Measurements from ENCODE around the gene RUSC2. TPM values are rescaled to one million over a fixed set of nuclear protein-coding genes. Genes with fewer than 3 reads are reported as not detected.
"Not testable (repeated sequence)": the region's sequence is repeated elsewhere in the genome, so short reads cannot be mapped to it uniquely, and the experiment has no call there.

Gene RUSC2
- total RNA-seq, 1 donor from 2014 or later, result 29.8 TPM

GRCh38 chr9:35523556-35523955 is 33.6 kb downstream of the RUSC2 start:
- not testable (repeated sequence) for DNase-seq (ENCODE audit: low spot score)

GRCh38 chr9:35526087-35526801 is 36.3 kb downstream of the RUSC2 start:
- no peak for DNase-seq (ENCODE audit: low spot score)

GRCh38 chr9:35529161-35529823 is 39.4 kb downstream of the RUSC2 start:
- no peak for DNase-seq (ENCODE audit: low spot score)

- no peak for DNase-seq (ENCODE audit: low spot score)
Measured at GRCh38 chr9:35533398-35533797, 43.5 kb downstream of the RUSC2 start.

GRCh38 chr9:35534921-35535320 is 45.0 kb downstream of the RUSC2 start:
- not testable (repeated sequence) for DNase-seq (ENCODE audit: low spot score)

- no peak for DNase-seq (ENCODE audit: low spot score)
Measured at GRCh38 chr9:35537913-35538312, 48.0 kb downstream of the RUSC2 start.

GRCh38 chr9:35538361-35539234 is 48.7 kb downstream of the RUSC2 start:
- DNase-seq (ENCODE audit: low spot score), result peak; percentile 64

Other genes with a start within 250 kb of the RUSC2 start
- 25.6 TPM for gene TESK1, start 115.2 kb downstream of the RUSC2 start, total RNA-seq
- gene CD72, start 128.3 kb downstream of the RUSC2 start, total RNA-seq, result 2.0 TPM
- 0.52 TPM for gene SIT1, start 160.8 kb downstream of the RUSC2 start, total RNA-seq
- gene RMRP, start 167.9 kb downstream of the RUSC2 start, total RNA-seq, result 3,373 TPM
- 22.4 TPM for gene CCDC107, start 168.2 kb downstream of the RUSC2 start, total RNA-seq
- 1.0 TPM for gene ARHGEF39, start 175.1 kb downstream of the RUSC2 start, total RNA-seq
- gene CA9, start 183.8 kb downstream of the RUSC2 start, total RNA-seq, result not detected
- gene TPM2, start 199.8 kb downstream of the RUSC2 start, total RNA-seq, result 559 TPM
- gene TLN1, start 242.1 kb downstream of the RUSC2 start, total RNA-seq, result 340 TPM
- gene CREB3, start 242.6 kb downstream of the RUSC2 start, total RNA-seq, result 30.7 TPM

Data from ureter (tissue), 1 donor.